HEK293T (cell line): ENCODE data around the gene DOK4.

Source experiments
- ARNT ChIP-seq: fragments of 450-650 bp; IDR thresholded peaks from 2 replicates; pipeline ENCODE4 v1.6.1; 2017; ENCODE audit warnings: mild to moderate bottlenecking
- BHLHE40 ChIP-seq: fragments of 450-650 bp; IDR thresholded peaks from 2 replicates; pipeline ENCODE4 v1.6.1; 2016; ENCODE audit warnings: mild to moderate bottlenecking, moderate library complexity, borderline replicate concordance
- FOXA1 ChIP-seq: fragments of 450-650 bp; IDR thresholded peaks from 2 replicates; pipeline ENCODE4 v1.6.1; 2016; ENCODE audit warnings: mild to moderate bottlenecking
- FOXM1 ChIP-seq: fragments of 450-650 bp; IDR thresholded peaks from 2 replicates; pipeline ENCODE4 v1.6.1; 2017; ENCODE audit warnings: mild to moderate bottlenecking, borderline replicate concordance
- HDGF ChIP-seq: fragments of 450-650 bp; IDR thresholded peaks from 2 replicates; pipeline ENCODE4 v1.6.1; 2017; ENCODE audit warnings: antibody characterized with exemption, borderline replicate concordance
- SP1 ChIP-seq: fragments of 450-650 bp; IDR thresholded peaks from 2 replicates; pipeline ENCODE4 v1.6.1; 2017
- SUZ12 ChIP-seq: fragments of 450-650 bp; IDR thresholded peaks from 2 replicates; pipeline ENCODE4 v1.6.1; 2016; ENCODE audit warnings: mild to moderate bottlenecking
- ZNF384 ChIP-seq: fragments of 450-650 bp; IDR thresholded peaks from 2 replicates; pipeline ENCODE4 v1.6.1; 2016
- TF ChIP-seq, protein P1 (sequence below): fragments of 450-650 bp; IDR thresholded peaks from 2 replicates; pipeline ENCODE4 v1.6.1; 2016

GRCh38 chr16:57452021-57452420 lies 34.3 kb downstream of the DOK4 start:
- TF ChIP-seq ZNF384 (no peak), FOXM1 (no peak), SP1 (no peak), HDGF (no peak), BHLHE40 (no peak), SUZ12 (no peak), FOXA1 (no peak), ARNT (no peak)
- TF ChIP-seq, protein P1, sequence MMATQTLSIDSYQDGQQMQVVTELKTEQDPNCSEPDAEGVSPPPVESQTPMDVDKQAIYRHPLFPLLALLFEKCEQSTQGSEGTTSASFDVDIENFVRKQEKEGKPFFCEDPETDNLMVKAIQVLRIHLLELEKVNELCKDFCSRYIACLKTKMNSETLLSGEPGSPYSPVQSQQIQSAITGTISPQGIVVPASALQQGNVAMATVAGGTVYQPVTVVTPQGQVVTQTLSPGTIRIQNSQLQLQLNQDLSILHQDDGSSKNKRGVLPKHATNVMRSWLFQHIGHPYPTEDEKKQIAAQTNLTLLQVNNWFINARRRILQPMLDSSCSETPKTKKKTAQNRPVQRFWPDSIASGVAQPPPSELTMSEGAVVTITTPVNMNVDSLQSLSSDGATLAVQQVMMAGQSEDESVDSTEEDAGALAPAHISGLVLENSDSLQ, result no peak
